ENCODE measurements around the gene OTUD1. TPM values are rescaled to one million over a fixed set of nuclear protein-coding genes. Genes with fewer than 3 reads are reported as not detected.

Gene OTUD1
- total RNA-seq, 1 experiment from 2014 or later, result 3.8 TPM

DNA sequence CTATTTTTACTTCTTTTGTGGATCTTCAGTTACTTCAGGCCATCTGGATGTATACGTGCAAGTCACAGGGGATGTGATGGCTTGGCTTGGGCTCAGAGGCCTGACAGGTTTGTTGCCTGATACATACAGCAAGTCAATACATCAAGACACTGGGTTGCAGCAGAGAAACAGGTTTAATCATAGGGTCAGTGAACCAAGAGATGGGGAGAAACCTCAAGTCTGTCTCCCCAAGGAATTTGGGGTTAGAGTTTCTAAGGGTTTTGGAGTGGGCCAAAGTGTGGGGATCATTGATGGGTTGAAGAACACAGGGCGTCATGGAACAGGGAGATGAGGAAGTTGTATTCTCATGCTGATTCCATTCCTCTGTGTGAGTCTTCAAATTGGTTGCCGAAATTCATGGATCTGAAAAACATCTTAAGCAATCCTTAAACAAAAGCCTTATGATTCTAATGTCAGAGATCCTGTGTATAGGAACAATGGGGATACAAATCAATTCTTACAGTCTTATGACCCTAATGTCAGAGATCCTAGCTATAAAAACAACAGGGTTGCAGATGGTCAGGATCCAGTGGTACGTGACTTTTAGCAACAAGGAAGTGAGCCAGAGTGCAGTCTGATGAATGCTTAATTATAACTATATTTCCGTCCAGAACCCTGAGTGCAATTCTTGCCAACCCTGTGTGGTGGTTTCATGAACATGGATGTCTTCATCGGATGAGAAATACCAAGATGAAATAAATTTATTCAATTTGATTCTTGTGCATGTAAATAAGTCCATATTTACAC, 18.9 kb downstream of the OTUD1 start:
- Histone ChIP-seq H2BK15ac (ENCODE audit: low read depth, low read length) (no peak overlapping the region), H3K27me3 (ENCODE audit: insufficient read depth, low read length) (no peaks in the 10 kb centered on the region), H3K9ac (ENCODE audit: extremely low read depth, insufficient read length, low read length) (no peak overlapping the region), H3K14ac (ENCODE audit: insufficient read depth, low read length) (no peak overlapping the region), H2AFZ (ENCODE audit: low read length) (no peak overlapping the region), H4K91ac (ENCODE audit: insufficient read length, low read depth, low read length) (no peak overlapping the region), H3K4me2 (ENCODE audit: insufficient read depth, insufficient read length, low read length) (no peak overlapping the region), H3K9me3 (ENCODE audit: control insufficient read depth, low read depth, low read length) (no peaks in the 10 kb centered on the region), H3K79me2 (ENCODE audit: insufficient read depth, low read length) (no peaks in the 10 kb centered on the region), H3K4me1 (ENCODE audit: insufficient read depth, low read length) (peaks cover 16% of the 10 kb centered on the region; the same call in 1 of the 2 replicates), H3K18ac (ENCODE audit: insufficient read length, low read depth, low read length) (no peak overlapping the region), H2AK5ac (ENCODE audit: insufficient read length, low read length) (no peak overlapping the region), H3K27ac (ENCODE audit: insufficient read length, low read depth, low read length) (no peak overlapping the region), H4K8ac (replicated peaks; ENCODE audit: insufficient read length, low read depth, low read length) (no peak overlapping the region), H3K23ac (ENCODE audit: insufficient read length, low read depth, low read length) (no peak overlapping the region), H3K4ac (ENCODE audit: low read depth, low read length) (no peak overlapping the region), H3K79me1 (ENCODE audit: insufficient read depth, low read depth, low read length, poor library complexity, severe bottlenecking) (no peaks in the 10 kb centered on the region), H3K23me2 (ENCODE audit: insufficient read length, low read depth, low read length, poor library complexity, severe bottlenecking) (peaks cover 3% of the 10 kb centered on the region), H2BK12ac (ENCODE audit: insufficient read length, low read depth, low read length) (no peak overlapping the region), H4K20me1 (ENCODE audit: control insufficient read depth, insufficient read depth, insufficient read length) (no peaks in the 10 kb centered on the region), H2BK5ac (ENCODE audit: insufficient read length, low read length) (no peak overlapping the region), H2BK120ac (ENCODE audit: low read depth, low read length, poor library complexity, severe bottlenecking) (no peak overlapping the region), H2BK20ac (ENCODE audit: low read depth, low read length, poor library complexity, severe bottlenecking) (no peak overlapping the region), H3T11ph (ENCODE audit: low read length) (no peak overlapping the region), H4K5ac (ENCODE audit: insufficient read length, low read depth, low read length) (no peak overlapping the region), H3K56ac (ENCODE audit: insufficient read length, low read depth, low read length) (no peak overlapping the region)
- peaks cover 5% of the 10 kb centered on the region in 2 experiments; a peak in 2 of 5 replicates for H3K9me3 Mint-ChIP-seq
- 0 out of 2 replicates have a peak, but pooled peaks cover 2% of the 10 kb centered on the region for H3K27me3 Mint-ChIP-seq (ENCODE audit: low read depth)
- peaks cover 0 to 5% (median 4%) of the 10 kb centered on the region in 3 experiments; a peak in 2 of 7 replicates for H3K36me3 Mint-ChIP-seq (ENCODE audit: insufficient read depth in 1 of 3, low read depth in 3 of 3)
- WGBS (ENCODE audit: extremely low coverage, insufficient read length, low lambda C conversion rate), result no CpG with 5 or more reads among the region's 6 CpGs
- peaks cover 59 to 70% of the 10 kb centered on the region in 2 experiments for H3K4me1 Mint-ChIP-seq
- DNase-seq, result no peak
- H3K4me3 Mint-ChIP-seq, result no peak overlapping the region
- no peak overlapping the region for H3K27ac Mint-ChIP-seq
- TF ChIP-seq, protein P1, sequence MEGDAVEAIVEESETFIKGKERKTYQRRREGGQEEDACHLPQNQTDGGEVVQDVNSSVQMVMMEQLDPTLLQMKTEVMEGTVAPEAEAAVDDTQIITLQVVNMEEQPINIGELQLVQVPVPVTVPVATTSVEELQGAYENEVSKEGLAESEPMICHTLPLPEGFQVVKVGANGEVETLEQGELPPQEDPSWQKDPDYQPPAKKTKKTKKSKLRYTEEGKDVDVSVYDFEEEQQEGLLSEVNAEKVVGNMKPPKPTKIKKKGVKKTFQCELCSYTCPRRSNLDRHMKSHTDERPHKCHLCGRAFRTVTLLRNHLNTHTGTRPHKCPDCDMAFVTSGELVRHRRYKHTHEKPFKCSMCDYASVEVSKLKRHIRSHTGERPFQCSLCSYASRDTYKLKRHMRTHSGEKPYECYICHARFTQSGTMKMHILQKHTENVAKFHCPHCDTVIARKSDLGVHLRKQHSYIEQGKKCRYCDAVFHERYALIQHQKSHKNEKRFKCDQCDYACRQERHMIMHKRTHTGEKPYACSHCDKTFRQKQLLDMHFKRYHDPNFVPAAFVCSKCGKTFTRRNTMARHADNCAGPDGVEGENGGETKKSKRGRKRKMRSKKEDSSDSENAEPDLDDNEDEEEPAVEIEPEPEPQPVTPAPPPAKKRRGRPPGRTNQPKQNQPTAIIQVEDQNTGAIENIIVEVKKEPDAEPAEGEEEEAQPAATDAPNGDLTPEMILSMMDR (conservative IDR thresholded peaks at IDR 0.05), result no peak
